IMR-90 (cell line): ENCODE data around the gene TCF7L2. TPM values are rescaled to one million over a fixed set of nuclear protein-coding genes. Genes with fewer than 3 reads are reported as not detected.

ENCODE experiments used
- ATAC-seq: fragments of 200-7000 bp; cut with Tn5 transposase; 2 replicates; pipeline ENCODE4 v1.9.1; 2020; ENCODE audit warnings: low read depth, mild to moderate bottlenecking, moderate library complexity
- BruUV-seq: library from RNA; stranded (reverse); fragments of 400-500 nt; replicated peaks from 2 replicates; lab custom pipeline; 2021; lab: Mats Ljungman, UMichigan
- CTCF ChIA-PET: fragments of 300-600 bp; formaldehyde crosslinking; extraction: SDS; loops from one replicate; lab custom pipeline; 2021; ENCODE audit warnings: antibody characterized with exemption; lab: Yijun Ruan, JAX
- POLR2A ChIA-PET: fragments of 300-600 bp; sonication (Branson Sonifier 250); formaldehyde crosslinking; loops from one replicate; lab custom pipeline; 2022; ENCODE audit warnings: antibody characterized with exemption; ENCODE audit not compliant: unreplicated experiment; lab: Charles Lee
- DNase-seq: peaks from one replicate; pipeline ENCODE4 v3.0.0; 2013
- H2AFZ ChIP-seq: replicated peaks from 2 replicates; pipeline ENCODE3; 2013; ENCODE audit warnings: low read length, mild to moderate bottlenecking; ENCODE audit not compliant: poor library complexity
- H2AK5ac ChIP-seq: 2 replicates; pipeline ENCODE4 v1.6.1; 2013; ENCODE audit warnings: low read depth, low read length, inconsistent platforms
- H2AK9ac ChIP-seq: replicated peaks from 2 replicates; pipeline ENCODE3; 2013; ENCODE audit warnings: mild to moderate bottlenecking, low read depth, low read length, moderate library complexity; ENCODE audit not compliant: poor library complexity
- H2BK120ac ChIP-seq: 2 replicates; pipeline ENCODE4 v1.6.1; 2013; ENCODE audit warnings: low read depth, low read length, inconsistent platforms
- H2BK15ac ChIP-seq: 3 replicates; pipeline ENCODE4 v1.6.1; 2013; ENCODE audit warnings: low read depth, low read length, inconsistent platforms
- H2BK20ac ChIP-seq: 2 replicates; pipeline ENCODE4 v1.6.1; 2013; ENCODE audit warnings: low read depth, mild to moderate bottlenecking, inconsistent platforms, low read length, moderate library complexity
- H2BK5ac ChIP-seq: 2 replicates; pipeline ENCODE4 v1.6.1; 2013; ENCODE audit warnings: mild to moderate bottlenecking, low read depth, low read length, inconsistent platforms; ENCODE audit not compliant: poor library complexity, severe bottlenecking
- H3K14ac ChIP-seq: replicated peaks from 2 replicates; pipeline ENCODE4 v1.6.1; 2013; ENCODE audit warnings: low read depth, low read length, inconsistent platforms
- H3K18ac ChIP-seq: 2 replicates; pipeline ENCODE4 v1.6.1; 2013; ENCODE audit warnings: low read depth, low read length, control low read depth
- H3K23ac ChIP-seq: 2 replicates; pipeline ENCODE4 v1.6.1; 2013; ENCODE audit warnings: low read depth, low read length, inconsistent platforms
- H3K27ac ChIP-seq: 2 replicates; pipeline ENCODE4 v1.5.1; 2013; ENCODE audit warnings: mild to moderate bottlenecking, control low read depth, low read length; ENCODE audit not compliant: insufficient read depth
- H3K27me3 ChIP-seq: 2 replicates; pipeline ENCODE4 v1.6.1; 2013; ENCODE audit warnings: low read length; ENCODE audit not compliant: control insufficient read depth, insufficient read depth
- H3K36me3 ChIP-seq: 2 replicates; pipeline ENCODE4 v1.6.1; 2013; ENCODE audit warnings: low read length, mixed read lengths; ENCODE audit not compliant: control insufficient read depth, insufficient read depth
- H3K4ac ChIP-seq: 2 replicates; pipeline ENCODE4 v1.6.1; 2013; ENCODE audit warnings: low read depth, low read length, inconsistent platforms
- H3K4me1 ChIP-seq: 2 replicates; pipeline ENCODE4 v1.6.1; 2013; ENCODE audit warnings: low read length, mixed read lengths; ENCODE audit not compliant: control insufficient read depth, insufficient read depth
- H3K4me2 ChIP-seq: 2 replicates; pipeline ENCODE4 v1.6.1; 2013; ENCODE audit warnings: low read depth, mild to moderate bottlenecking, control low read depth, low read length, moderate library complexity
- H3K4me3 ChIP-seq: 2 replicates; pipeline ENCODE4 v1.5.1; 2013; ENCODE audit warnings: low read depth, mild to moderate bottlenecking, control low read depth, low read length, moderate library complexity; ENCODE audit not compliant: insufficient read depth
- H3K56ac ChIP-seq: 2 replicates; pipeline ENCODE4 v1.6.1; 2013; ENCODE audit warnings: low read length, inconsistent platforms; ENCODE audit not compliant: insufficient read depth; ENCODE audit errors: extremely low read depth
- H3K79me1 ChIP-seq, 2 experiments: 2 replicates each; pipeline ENCODE4 v1.6.1; 2013; ENCODE audit warnings: low read length in 2 of 2, inconsistent platforms in 1 of 2, low read depth in 1 of 2
- H3K9ac ChIP-seq: 2 replicates; pipeline ENCODE4 v1.6.1; 2013; ENCODE audit warnings: low read depth, low read length, control low read depth
- H3K9me1 ChIP-seq: 2 replicates; pipeline ENCODE4 v1.6.1; 2013; ENCODE audit warnings: low read length, inconsistent platforms; ENCODE audit not compliant: insufficient read depth
- H3K9me3 ChIP-seq: 2 replicates; pipeline ENCODE4 v1.6.1; 2013; ENCODE audit warnings: low read length; ENCODE audit not compliant: control insufficient read depth, insufficient read depth
- H4K20me1 ChIP-seq: 2 replicates; pipeline ENCODE4 v1.6.1; 2013; ENCODE audit warnings: low read length, inconsistent platforms; ENCODE audit not compliant: insufficient read depth
- H4K5ac ChIP-seq: 2 replicates; pipeline ENCODE4 v1.6.1; 2013; ENCODE audit warnings: mild to moderate bottlenecking, low read depth, low read length, control low read depth
- H4K8ac ChIP-seq, 2 experiments: 2 replicates each; pipeline ENCODE4 v1.6.1; 2013; ENCODE audit warnings: low read depth in 2 of 2, low read length in 2 of 2, control low read depth in 1 of 2, inconsistent platforms in 1 of 2
- H4K91ac ChIP-seq: 2 replicates; pipeline ENCODE4 v1.6.1; 2013; ENCODE audit warnings: low read depth, low read length, inconsistent platforms; ENCODE audit not compliant: insufficient read depth
- CHD1 ChIP-seq: IDR thresholded peaks from 2 replicates; pipeline ENCODE4 v1.6.1; 2012; ENCODE audit warnings: low read depth, low read length, improper control_type of control experiment
- ELK1 ChIP-seq: fragments of 150-350 bp; IDR thresholded peaks from 2 replicates; pipeline ENCODE4 v1.6.1; 2016; ENCODE audit warnings: low read depth, mild to moderate bottlenecking, low read length, moderate library complexity, borderline replicate concordance
- FOS ChIP-seq: fragments of 150-350 bp; IDR thresholded peaks from 2 replicates; pipeline ENCODE4 v1.6.1; 2016; ENCODE audit warnings: low read depth, low read length
- MAZ ChIP-seq: IDR thresholded peaks from 2 replicates; pipeline ENCODE4 v1.6.1; 2012; ENCODE audit warnings: low read depth, mild to moderate bottlenecking, low read length, improper control_type of control experiment, moderate library complexity, borderline replicate concordance
- NFE2L2 ChIP-seq: fragments of 150-350 bp; IDR thresholded peaks from 2 replicates; pipeline ENCODE4 v1.6.1; 2016; ENCODE audit warnings: low read depth, mild to moderate bottlenecking, low read length
- POLR2A ChIP-seq: IDR thresholded peaks from 2 replicates; pipeline ENCODE4 v1.6.1; 2012; ENCODE audit warnings: mild to moderate bottlenecking, low read depth, low read length
- RAD21 ChIP-seq: IDR thresholded peaks from 2 replicates; pipeline ENCODE4 v1.6.1; 2012; ENCODE audit warnings: low read length, improper control_type of control experiment
- RCOR1 ChIP-seq: IDR thresholded peaks from 2 replicates; pipeline ENCODE4 v1.6.1; 2012; ENCODE audit warnings: mild to moderate bottlenecking, low read length, improper control_type of control experiment; ENCODE audit not compliant: insufficient replicate concordance
- WGBS, 2 experiments: methylation state at CpG; one replicate each; pipeline versions ENCODE4 v1.1.5 to v1.1.7; 2013; ENCODE audit warnings: missing lambda C conversion rate in 2 of 2; ENCODE audit not compliant: insufficient read length in 1 of 2; ENCODE audit errors: extremely low coverage in 2 of 2; 5-methylcytosine and 5-hydroxymethylcytosine counted together
- dilution Hi-C: fragments of 300-500 bp; cut with HindIII; formaldehyde crosslinking; loops from one replicate; pipeline ENCODE4 v1.14.3; 2018; ENCODE audit warnings: low sequenced_read_pairs; ENCODE audit not compliant: unreplicated experiment
- in situ Hi-C: fragments of 300-500 bp; cut with MboI; formaldehyde crosslinking; loops from 3 replicates; pipeline ENCODE4 v1.14.3; 2019; ENCODE audit warnings: low sequenced_read_pairs, inconsistent platforms, mixed read lengths
- intact Hi-C: fragments of 100-400 bp; cut with micrococcal nuclease; formaldehyde crosslinking; loops from 2 replicates; pipeline ENCODE4 v1.10.0; 2022
- polyA plus RNA-seq, 3 experiments: library from polyadenylated mRNA; depleted of rRNA; stranded (reverse); fragments of >200 nt; gene quantifications; 2 replicates each; pipeline ENCODE4 v1.2.3, GENCODE V29; 2012; ENCODE audit warnings: low replicate concordance in 1 of 3
- total RNA-seq: library from RNA; depleted of rRNA; stranded (reverse); fragments of >200 nt; gene quantifications from 2 replicates; pipeline ENCODE4 v1.2.3, GENCODE V29; 2012

Gene TCF7L2
- total and polyA plus RNA-seq, 2 of the 4 experiments (the other 2 are of a cell fraction) = 1.3 to 12.2 TPM

GRCh38 chr10:112907893-112908292 lies 42.2 kb upstream of the TCF7L2 start:
- ATAC-seq = peak; percentile 21; the same call in 1 of the 2 replicates
- 83% methylated on average over 2 of the region's 6 CpGs; no CpG with 5 or more reads in 1 of the 2 experiments for WGBS, 2 experiments
- no peak overlapping the region for H4K8ac ChIP-seq
- H3K9ac ChIP-seq = no peak overlapping the region
- H3K18ac ChIP-seq = no peak overlapping the region
- no peak overlapping the region for H3K4me3 ChIP-seq
- no peak overlapping the region for H2BK15ac ChIP-seq
- H3K56ac ChIP-seq = no peak overlapping the region
- no peak overlapping the region for H2BK5ac ChIP-seq
- ChIA-PET POLR2A (no interaction called here), CTCF (no interaction called here)
- H3K9me1 ChIP-seq = no peaks in the 10 kb centered on the region
- TF ChIP-seq POLR2A (no peak), MAZ (no peak), FOS (no peak), RAD21 (no peak), ELK1 (no peak), NFE2L2 (no peak), RCOR1 (no peak), CHD1 (no peak)
- no peaks in the 10 kb centered on the region for H3K79me1 ChIP-seq
- no peaks in the 10 kb centered on the region; the same call in 1 of the 2 replicates for H3K4me1 ChIP-seq
- no peaks in the 10 kb centered on the region for H3K9me3 ChIP-seq
- no peak overlapping the region for H2BK120ac ChIP-seq
- BruUV-seq = no TSS peak
- intact Hi-C loops = no loop called here
- no peak overlapping the region for H3K27ac ChIP-seq
- in situ Hi-C loops = no loop called here
- no peaks in the 10 kb centered on the region for H4K20me1 ChIP-seq
- H2BK20ac ChIP-seq = no peak overlapping the region
- H3K27me3 ChIP-seq = no peaks in the 10 kb centered on the region
- H3K4me2 ChIP-seq = no peak overlapping the region
- H3K4ac ChIP-seq = no peak overlapping the region
- no peak overlapping the region for H3K23ac ChIP-seq
- no peak overlapping the region for H4K91ac ChIP-seq
- H2AK9ac ChIP-seq = no peak overlapping the region
- dilution Hi-C loops = no loop called here
- H4K5ac ChIP-seq = no peak overlapping the region
- H2AFZ ChIP-seq = no peak overlapping the region
- H3K14ac ChIP-seq = no peak overlapping the region
- peak; percentile 37 for DNase-seq
- H2AK5ac ChIP-seq = 0 out of 2 replicates have a peak overlapping the region, but pooled peaks have one; percentile 15
- no peaks in the 10 kb centered on the region for H3K36me3 ChIP-seq
